ENCODE results near the gene ITPR3. TPM values are rescaled to one million over a fixed set of nuclear protein-coding genes. Genes with fewer than 3 reads are reported as not detected.
A peak's percentile ranks its signal among the peaks of the same experiment; 100 is the strongest.

Gene ITPR3
- total and polyA plus RNA-seq, 2 donors from 2014 or later = 4.2 to 86.3 TPM

DNA sequence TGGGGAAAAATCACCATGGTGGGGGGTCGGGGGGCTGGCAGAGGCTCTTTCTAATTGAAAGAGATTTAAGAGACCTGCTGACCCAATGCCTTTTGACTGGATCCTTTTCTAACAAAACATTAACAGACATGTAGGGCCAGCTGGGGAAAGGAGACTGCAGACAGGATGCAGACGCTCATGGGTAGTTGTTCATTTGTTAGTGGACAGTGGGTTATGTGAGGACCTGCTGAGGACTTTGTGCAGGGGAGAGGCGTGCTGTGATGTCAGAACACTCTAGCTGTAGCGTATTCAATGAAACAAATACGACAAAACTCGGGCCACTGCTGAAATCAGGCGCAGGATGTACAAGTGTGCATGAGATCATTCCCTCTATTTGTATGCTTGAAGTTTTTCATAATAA is 124.4 kb downstream of the ITPR3 start:
- Histone ChIP-seq H3K27me3 (ENCODE audit: control insufficient read depth, insufficient read depth, low read length) (no peaks in the 10 kb centered on the region), H3K36me3 (ENCODE audit: control insufficient read depth in 2 of 3, insufficient read depth in 3 of 3, low read length in 3 of 3) (no peaks in the 10 kb centered on the region), H3K4me1 (ENCODE audit: control insufficient read depth in 2 of 3, insufficient read depth in 2 of 3, low read depth in 1 of 3, low read length in 3 of 3) (peaks cover 4 to 18% (median 13%) of the 10 kb centered on the region in 3 donors), H3K4me3 (ENCODE audit: low read length in 3 of 3) (peak overlapping the region in 2 of 3 donors; percentile 52 to 79), H3K27ac (ENCODE audit: low read depth in 2 of 2, low read length in 2 of 2) (peak overlapping the region in 1 of 2 donors; percentile 87), H3K9me3 (ENCODE audit: control insufficient read depth in 2 of 3, insufficient read depth in 1 of 3, low read length in 3 of 3) (no peaks in the 10 kb centered on the region), H3K9ac (ENCODE audit: low read length in 3 of 3) (peak overlapping the region in 1 of 3 donors; percentile 77)
- DNase-seq (peak in 2 of 5 donors; percentile 61 to 80), FAIRE-seq (no peak)
- intact Hi-C loops (cut with DNase I) = loop anchor here (10.0 kb wide), 1 partner anchor 279 kb away; no protein-coding TSS in a partner anchor
- TF ChIP-seq, protein P1, sequence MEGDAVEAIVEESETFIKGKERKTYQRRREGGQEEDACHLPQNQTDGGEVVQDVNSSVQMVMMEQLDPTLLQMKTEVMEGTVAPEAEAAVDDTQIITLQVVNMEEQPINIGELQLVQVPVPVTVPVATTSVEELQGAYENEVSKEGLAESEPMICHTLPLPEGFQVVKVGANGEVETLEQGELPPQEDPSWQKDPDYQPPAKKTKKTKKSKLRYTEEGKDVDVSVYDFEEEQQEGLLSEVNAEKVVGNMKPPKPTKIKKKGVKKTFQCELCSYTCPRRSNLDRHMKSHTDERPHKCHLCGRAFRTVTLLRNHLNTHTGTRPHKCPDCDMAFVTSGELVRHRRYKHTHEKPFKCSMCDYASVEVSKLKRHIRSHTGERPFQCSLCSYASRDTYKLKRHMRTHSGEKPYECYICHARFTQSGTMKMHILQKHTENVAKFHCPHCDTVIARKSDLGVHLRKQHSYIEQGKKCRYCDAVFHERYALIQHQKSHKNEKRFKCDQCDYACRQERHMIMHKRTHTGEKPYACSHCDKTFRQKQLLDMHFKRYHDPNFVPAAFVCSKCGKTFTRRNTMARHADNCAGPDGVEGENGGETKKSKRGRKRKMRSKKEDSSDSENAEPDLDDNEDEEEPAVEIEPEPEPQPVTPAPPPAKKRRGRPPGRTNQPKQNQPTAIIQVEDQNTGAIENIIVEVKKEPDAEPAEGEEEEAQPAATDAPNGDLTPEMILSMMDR (IDR thresholded peaks at IDR 0.05; ENCODE audit: borderline replicate concordance, extremely low read depth, insufficient read depth) = no peak

Small RNA genes within 50 kb of the gene (microRNA-seq; reads per million reads assigned to microRNA genes)
- 1.0 reads per million for gene MIR3934

Other genes starting within 250 kb of the ITPR3 start
- 2.3 TPM for gene KIFC1, start 229.5 kb upstream of the ITPR3 start, total RNA-seq
- gene KIFC1, start 229.5 kb upstream of the ITPR3 start, polyA plus RNA-seq (ENCODE audit: insufficient read depth, low read depth, low replicate concordance) = not detected
- gene PHF1, start 210.3 kb upstream of the ITPR3 start, total RNA-seq = 63.8 TPM
- 87.6 TPM for gene PHF1, start 210.3 kb upstream of the ITPR3 start, polyA plus RNA-seq (ENCODE audit: insufficient read depth, low read depth, low replicate concordance)
- gene CUTA, start 203.2 kb upstream of the ITPR3 start, total RNA-seq = 163 TPM
- 433 TPM for gene CUTA, start 203.2 kb upstream of the ITPR3 start, polyA plus RNA-seq (ENCODE audit: insufficient read depth, low read depth, low replicate concordance)
- 17.8 TPM for gene SYNGAP1, start 201.3 kb upstream of the ITPR3 start, total RNA-seq
- 2.7 TPM for gene SYNGAP1, start 201.3 kb upstream of the ITPR3 start, polyA plus RNA-seq (ENCODE audit: insufficient read depth, low read depth, low replicate concordance)
- gene ZBTB9, start 166.7 kb upstream of the ITPR3 start, total RNA-seq = 11.5 TPM
- 6.4 TPM for gene ZBTB9, start 166.7 kb upstream of the ITPR3 start, polyA plus RNA-seq (ENCODE audit: insufficient read depth, low read depth, low replicate concordance)
- gene BAK1, start 41.0 kb upstream of the ITPR3 start, total RNA-seq = 22.3 TPM
- gene BAK1, start 41.0 kb upstream of the ITPR3 start, polyA plus RNA-seq (ENCODE audit: insufficient read depth, low read depth, low replicate concordance) = 26.7 TPM
- 39.6 TPM for gene UQCC2, start 90.4 kb downstream of the ITPR3 start, total RNA-seq
- gene UQCC2, start 90.4 kb downstream of the ITPR3 start, polyA plus RNA-seq (ENCODE audit: insufficient read depth, low read depth, low replicate concordance) = 189 TPM
- gene IP6K3, start 125.6 kb downstream of the ITPR3 start, total RNA-seq = 0.47 TPM
- gene IP6K3, start 125.6 kb downstream of the ITPR3 start, polyA plus RNA-seq (ENCODE audit: insufficient read depth, low read depth, low replicate concordance) = 4.0 TPM
- 57.1 TPM for gene LEMD2, start 167.8 kb downstream of the ITPR3 start, total RNA-seq
- 36.4 TPM for gene LEMD2, start 167.8 kb downstream of the ITPR3 start, polyA plus RNA-seq (ENCODE audit: insufficient read depth, low read depth, low replicate concordance)
- gene MLN, start 182.7 kb downstream of the ITPR3 start, total RNA-seq = not detected
- gene MLN, start 182.7 kb downstream of the ITPR3 start, polyA plus RNA-seq (ENCODE audit: insufficient read depth, low read depth, low replicate concordance) = not detected

Data from kidney (tissue), 14 donors.